Urothelium cell line (cell line): ENCODE data around the gene PASD1.
"Not testable (repeated sequence)": the region's sequence is repeated elsewhere in the genome, so short reads cannot be mapped to it uniquely, and the experiment has no call there.

Experiments used
- DNase-seq: peaks from one replicate; pipeline ENCODE4 v3.0.0; 2011; ENCODE audit warnings: low spot score, mixed read lengths
- FAIRE-seq: peaks from 2 replicates; lab custom pipeline; 2011; peaks lifted over from hg19 to GRCh38; lab: Jason Lieb, UNC

PASD1 gene

DNA sequence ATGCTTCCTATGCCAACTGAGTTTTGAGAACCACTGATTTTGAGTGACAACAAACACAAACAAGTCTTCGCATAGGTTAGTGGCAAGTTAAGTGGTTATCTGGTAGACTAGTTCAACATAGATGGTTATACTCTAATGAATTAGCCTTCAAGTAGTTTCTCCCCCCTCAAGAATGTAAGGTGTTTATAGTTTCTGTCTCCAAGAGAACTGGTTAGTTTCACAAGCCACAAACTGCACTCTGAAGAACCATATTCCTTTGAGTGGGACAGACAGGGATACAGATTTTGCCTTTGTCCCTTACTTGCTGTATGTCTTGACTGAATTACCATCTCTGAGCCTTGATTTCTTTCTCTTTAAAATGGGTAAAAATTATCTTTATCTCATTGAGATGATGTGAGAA is 41.5 kb downstream of the PASD1 start:
- DNase-seq (no peak), FAIRE-seq (no peak)

GRCh38 chrX:151609222-151609621 is 45.7 kb downstream of the PASD1 start:
- FAIRE-seq (no peak), DNase-seq (no peak)

DNA sequence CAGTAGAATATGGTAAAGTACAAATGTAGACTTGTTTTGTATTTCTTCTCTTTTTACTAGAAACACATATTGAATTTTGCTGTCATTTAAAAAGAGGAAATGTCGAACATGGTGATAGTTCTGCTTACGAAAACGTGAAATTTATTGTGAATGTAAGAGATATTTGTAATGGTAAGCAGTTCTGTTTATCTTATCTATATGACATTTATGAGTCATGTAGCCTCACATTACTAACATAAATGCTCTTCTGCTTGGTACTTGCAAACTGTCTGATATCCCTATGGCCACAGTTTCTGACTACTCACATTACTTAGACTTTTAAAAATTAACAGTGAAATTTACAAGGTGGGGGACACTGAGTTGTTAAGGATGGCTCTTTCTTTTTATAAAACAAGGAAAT is 57.9 kb downstream of the PASD1 start:
- DNase-seq (no peak), FAIRE-seq (no peak)

DNA sequence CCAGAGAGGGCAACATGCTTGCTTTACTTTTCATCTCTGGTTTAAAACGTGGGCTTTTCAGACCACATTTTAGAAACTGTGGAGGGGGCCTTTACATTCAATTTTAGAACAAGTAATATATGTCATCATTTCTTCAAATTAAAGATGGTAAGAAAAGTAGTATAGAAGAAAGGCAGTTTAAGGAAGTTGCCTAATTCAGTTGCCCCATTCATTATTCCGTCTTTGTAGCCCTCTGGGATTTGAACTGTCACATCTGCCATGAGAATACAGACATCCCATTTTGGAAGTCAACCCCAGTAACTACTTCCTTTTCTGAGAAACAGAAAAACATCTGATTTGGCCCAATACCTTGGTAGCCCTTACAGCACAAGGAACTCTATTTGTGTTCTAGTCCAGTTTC is 61.2 kb downstream of the PASD1 start:
- no peak for DNase-seq
- no peak for FAIRE-seq

DNA sequence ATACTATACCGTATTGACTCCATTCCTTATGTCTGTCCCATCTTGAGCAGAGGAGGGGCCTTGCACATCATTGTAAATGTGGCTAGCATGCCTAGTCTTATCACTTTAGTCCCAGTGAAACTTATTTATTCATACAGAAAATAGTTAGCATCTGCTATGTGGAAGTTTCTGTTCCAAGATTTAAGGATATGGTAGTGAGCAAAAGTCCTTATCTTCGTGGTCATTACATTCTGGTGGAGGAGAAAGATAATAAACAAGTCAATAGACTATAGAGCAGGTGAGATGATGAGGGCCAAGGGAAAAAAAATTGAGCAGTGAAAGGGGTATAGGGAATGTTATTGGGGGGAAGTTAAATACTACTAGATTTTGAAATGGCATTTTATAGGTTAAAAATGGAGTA is 68.3 kb downstream of the PASD1 start:
- FAIRE-seq (no peak), DNase-seq (no peak)

- FAIRE-seq, result no peak
- no peak for DNase-seq
These were observed 69.7 kb downstream of the PASD1 start for GRCh38 chrX:151633157-151633556.

GRCh38 chrX:151634937-151635336 is 71.5 kb downstream of the PASD1 start:
- FAIRE-seq (no peak), DNase-seq (no peak)

- FAIRE-seq (no peak), DNase-seq (no peak)
These were observed 78.1 kb downstream of the PASD1 start for GRCh38 chrX:151641564-151641963.

GRCh38 chrX:151675121-151675746 is 111.8 kb downstream of the PASD1 start:
- FAIRE-seq (no peak), DNase-seq (no peak)

GRCh38 chrX:151676196-151676595 is 112.7 kb downstream of the PASD1 start:
- no peak for FAIRE-seq
- DNase-seq, result no peak

GRCh38 chrX:151679798-151680402 is 116.4 kb downstream of the PASD1 start:
- FAIRE-seq (no peak), DNase-seq (no peak)

GRCh38 chrX:151680805-151681204 is 117.3 kb downstream of the PASD1 start:
- DNase-seq (peak; percentile 53), FAIRE-seq (no peak)

- DNase-seq (no peak), FAIRE-seq (no peak)
These were observed 124.2 kb downstream of the PASD1 start for GRCh38 chrX:151687635-151688034.

DNA sequence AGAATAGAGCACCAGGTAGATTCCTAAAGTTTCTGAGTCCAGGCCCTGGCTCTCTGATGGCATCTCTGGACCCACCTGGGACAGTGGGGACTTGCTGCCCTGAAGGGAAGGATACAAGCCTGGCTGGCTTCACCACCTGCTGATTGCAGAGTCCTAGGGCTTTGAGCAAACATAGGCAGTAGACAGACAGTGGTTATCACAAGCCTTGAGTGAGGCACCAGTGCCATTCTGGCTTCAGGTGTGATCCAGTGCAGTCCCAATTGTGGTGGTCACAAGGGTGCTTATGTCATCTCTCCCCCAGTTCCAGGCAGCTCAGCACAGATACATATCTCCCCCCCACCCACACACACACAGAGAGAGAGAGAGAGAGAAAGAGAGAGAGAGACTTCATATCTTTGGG is 125.2 kb downstream of the PASD1 start:
- no peak for FAIRE-seq
- DNase-seq, result no peak

DNA sequence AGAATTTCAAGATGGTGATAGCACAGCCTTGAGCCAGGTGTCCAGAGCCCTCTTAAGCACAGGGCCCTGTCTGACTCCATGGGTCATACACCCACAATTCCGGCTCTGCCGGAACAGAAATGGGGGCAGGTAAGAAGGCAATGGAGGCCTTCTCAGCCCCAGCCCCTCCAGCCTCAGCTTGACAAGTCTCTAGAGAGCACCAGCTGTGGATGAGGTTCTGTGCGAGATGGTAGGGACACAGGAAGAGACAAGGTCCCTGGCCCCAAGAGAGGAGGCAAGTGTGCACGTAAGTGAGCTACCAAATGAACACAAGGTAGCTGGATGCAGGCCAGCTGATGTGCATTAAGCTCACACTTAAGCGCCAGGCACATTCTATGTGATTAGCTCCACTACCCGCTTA is 129.3 kb downstream of the PASD1 start:
- DNase-seq, result no peak
- FAIRE-seq, result no peak

DNA sequence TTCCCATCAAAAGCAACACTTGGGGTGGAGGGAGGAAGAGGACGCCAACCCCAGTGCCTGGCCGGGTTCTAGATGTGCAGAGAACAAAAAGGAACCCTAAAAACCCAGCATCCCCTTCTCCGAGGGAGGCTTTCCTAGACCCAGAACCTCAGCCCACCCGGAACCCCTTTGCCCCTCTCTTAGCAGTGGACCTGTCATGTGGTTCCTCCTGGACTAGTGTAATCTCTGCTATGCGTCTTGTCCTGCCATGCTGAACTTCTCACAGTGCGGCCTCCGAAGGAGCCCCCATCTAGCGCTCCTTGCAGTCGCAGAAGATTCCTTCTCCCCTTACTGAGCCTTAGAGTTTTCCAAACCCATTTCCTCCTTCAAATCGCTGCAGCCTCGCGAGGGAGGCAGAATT is 130.6 kb downstream of the PASD1 start:
- FAIRE-seq (no peak), DNase-seq (no peak)

GRCh38 chrX:151694661-151695582 is 131.4 kb downstream of the PASD1 start, which contains the start of gene PRRG3:
Gene PRRG3, plus strand, starts transcription at chrX:151695458. Its CDS starts 3,357 bp downstream, at chrX:151698815.
- FAIRE-seq, result no peak
- no peak for DNase-seq

- DNase-seq, result no peak
- FAIRE-seq, result no peak
These were observed 132.3 kb downstream of the PASD1 start for GRCh38 chrX:151695583-151696340.

GRCh38 chrX:151697082-151697481 is 133.6 kb downstream of the PASD1 start:
- DNase-seq, FAIRE-seq: not testable (repeated sequence)

DNA sequence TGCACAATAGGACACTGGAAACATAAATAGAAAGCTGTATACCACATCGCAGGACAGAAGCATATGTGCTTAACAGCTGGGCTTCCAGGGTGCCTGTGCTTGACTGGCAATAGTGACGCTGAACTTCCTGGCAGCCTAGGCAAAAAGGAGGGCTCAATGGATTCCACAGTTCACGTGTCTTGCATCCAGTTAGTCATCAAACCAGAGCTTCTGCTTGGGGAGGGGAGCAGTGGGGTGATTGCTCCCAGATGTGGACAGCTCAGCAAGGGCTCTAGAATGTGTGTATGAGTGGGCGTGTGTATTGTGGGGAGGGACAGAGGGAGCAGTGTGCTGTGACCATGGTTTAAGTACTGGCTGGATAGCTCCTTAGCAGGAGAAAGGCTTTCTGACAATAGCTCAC is 134.0 kb downstream of the PASD1 start:
- no peak for FAIRE-seq

DNA sequence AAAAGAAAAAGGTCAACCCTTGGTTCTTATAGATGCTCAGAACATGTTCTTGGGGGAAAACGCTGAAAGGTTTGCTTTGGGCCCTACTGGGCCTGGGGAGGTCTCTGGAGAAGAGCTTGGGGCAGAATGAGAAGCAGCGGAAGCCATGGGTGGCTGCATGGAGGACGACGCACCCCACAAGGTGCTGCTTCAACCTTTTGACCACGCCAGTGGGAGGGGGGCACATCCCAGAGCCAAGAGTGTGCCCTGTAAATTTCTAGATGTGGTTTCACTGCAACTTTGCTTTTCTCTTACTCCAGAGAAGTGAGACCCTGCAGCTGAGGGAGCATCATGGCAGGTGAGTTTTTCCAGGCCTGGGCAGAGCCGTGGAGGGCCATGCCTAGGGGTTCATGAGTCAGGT is 135.0 kb downstream of the PASD1 start:
- DNase-seq (no peak), FAIRE-seq (no peak)

More for the DNA sequence above, 134.0 kb downstream of the PASD1 start:
- DNase-seq, result peak; percentile 40
